Ishikawa (cell line): ENCODE data around the gene CRYBB2.

Experiments
- CEBPB ChIP-seq: IDR thresholded peaks from 2 replicates; pipeline ENCODE4 v1.6.1; 2012
- CREB1 ChIP-seq: IDR thresholded peaks from 2 replicates; pipeline ENCODE4 v1.6.1; 2012; ENCODE audit warnings: low read depth
- EGR1 ChIP-seq: IDR thresholded peaks from 2 replicates; pipeline ENCODE4 v1.6.1; 2012
- EP300 ChIP-seq: IDR thresholded peaks from 2 replicates; pipeline ENCODE4 v1.6.1; 2012; ENCODE audit warnings: borderline replicate concordance
- FOXM1 ChIP-seq: IDR thresholded peaks from 2 replicates; pipeline ENCODE4 v1.6.1; 2012; ENCODE audit warnings: low read depth, borderline replicate concordance
- NFIC ChIP-seq: IDR thresholded peaks from 2 replicates; pipeline ENCODE4 v1.6.1; 2012
- RAD21 ChIP-seq: IDR thresholded peaks from 2 replicates; pipeline ENCODE4 v1.6.1; 2012; ENCODE audit warnings: low read depth
- TAF1 ChIP-seq: IDR thresholded peaks from 2 replicates; pipeline ENCODE4 v1.6.1; 2012; ENCODE audit warnings: low read depth, mild to moderate bottlenecking
- TCF12 ChIP-seq: IDR thresholded peaks from 2 replicates; pipeline ENCODE4 v1.6.1; 2012; ENCODE audit warnings: low read depth
- TEAD4 ChIP-seq: IDR thresholded peaks from 2 replicates; pipeline ENCODE4 v1.6.1; 2012
- USF1 ChIP-seq: IDR thresholded peaks from 2 replicates; pipeline ENCODE4 v1.6.1; 2012
- YY1 ChIP-seq: IDR thresholded peaks from 2 replicates; pipeline ENCODE4 v1.6.1; 2012; ENCODE audit warnings: low read depth
- ZBTB7A ChIP-seq: IDR thresholded peaks from 2 replicates; pipeline ENCODE4 v1.6.1; 2012; ENCODE audit warnings: low read depth
- TF ChIP-seq, protein P1 (sequence below): IDR thresholded peaks from 2 replicates; pipeline ENCODE4 v1.6.1; 2012; ENCODE audit warnings: low read depth, mild to moderate bottlenecking
- TF ChIP-seq, protein P2 (sequence below): IDR thresholded peaks from 2 replicates; pipeline ENCODE4 v1.6.1; 2012

CRYBB2 gene

GRCh38 chr22:25207553-25208157 lies 11.8 kb upstream of the CRYBB2 start:
- no peak for TF ChIP-seq CEBPB
- no peak for TF ChIP-seq NFIC
- TF ChIP-seq TEAD4, result no peak
- TF ChIP-seq, protein P1, sequence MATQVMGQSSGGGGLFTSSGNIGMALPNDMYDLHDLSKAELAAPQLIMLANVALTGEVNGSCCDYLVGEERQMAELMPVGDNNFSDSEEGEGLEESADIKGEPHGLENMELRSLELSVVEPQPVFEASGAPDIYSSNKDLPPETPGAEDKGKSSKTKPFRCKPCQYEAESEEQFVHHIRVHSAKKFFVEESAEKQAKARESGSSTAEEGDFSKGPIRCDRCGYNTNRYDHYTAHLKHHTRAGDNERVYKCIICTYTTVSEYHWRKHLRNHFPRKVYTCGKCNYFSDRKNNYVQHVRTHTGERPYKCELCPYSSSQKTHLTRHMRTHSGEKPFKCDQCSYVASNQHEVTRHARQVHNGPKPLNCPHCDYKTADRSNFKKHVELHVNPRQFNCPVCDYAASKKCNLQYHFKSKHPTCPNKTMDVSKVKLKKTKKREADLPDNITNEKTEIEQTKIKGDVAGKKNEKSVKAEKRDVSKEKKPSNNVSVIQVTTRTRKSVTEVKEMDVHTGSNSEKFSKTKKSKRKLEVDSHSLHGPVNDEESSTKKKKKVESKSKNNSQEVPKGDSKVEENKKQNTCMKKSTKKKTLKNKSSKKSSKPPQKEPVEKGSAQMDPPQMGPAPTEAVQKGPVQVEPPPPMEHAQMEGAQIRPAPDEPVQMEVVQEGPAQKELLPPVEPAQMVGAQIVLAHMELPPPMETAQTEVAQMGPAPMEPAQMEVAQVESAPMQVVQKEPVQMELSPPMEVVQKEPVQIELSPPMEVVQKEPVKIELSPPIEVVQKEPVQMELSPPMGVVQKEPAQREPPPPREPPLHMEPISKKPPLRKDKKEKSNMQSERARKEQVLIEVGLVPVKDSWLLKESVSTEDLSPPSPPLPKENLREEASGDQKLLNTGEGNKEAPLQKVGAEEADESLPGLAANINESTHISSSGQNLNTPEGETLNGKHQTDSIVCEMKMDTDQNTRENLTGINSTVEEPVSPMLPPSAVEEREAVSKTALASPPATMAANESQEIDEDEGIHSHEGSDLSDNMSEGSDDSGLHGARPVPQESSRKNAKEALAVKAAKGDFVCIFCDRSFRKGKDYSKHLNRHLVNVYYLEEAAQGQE, result no peak
- TF ChIP-seq CREB1, result no peak
- TF ChIP-seq, protein P2, sequence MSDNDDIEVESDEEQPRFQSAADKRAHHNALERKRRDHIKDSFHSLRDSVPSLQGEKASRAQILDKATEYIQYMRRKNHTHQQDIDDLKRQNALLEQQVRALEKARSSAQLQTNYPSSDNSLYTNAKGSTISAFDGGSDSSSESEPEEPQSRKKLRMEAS, result no peak
- no peak for TF ChIP-seq YY1
- no peak for TF ChIP-seq FOXM1
- no peak for TF ChIP-seq RAD21
- TF ChIP-seq ZBTB7A, result no peak
- TF ChIP-seq TCF12, result no peak
- no peak for TF ChIP-seq EP300
- TF ChIP-seq USF1, result no peak
- TF ChIP-seq EGR1, result no peak
- no peak for TF ChIP-seq TAF1

DNA sequence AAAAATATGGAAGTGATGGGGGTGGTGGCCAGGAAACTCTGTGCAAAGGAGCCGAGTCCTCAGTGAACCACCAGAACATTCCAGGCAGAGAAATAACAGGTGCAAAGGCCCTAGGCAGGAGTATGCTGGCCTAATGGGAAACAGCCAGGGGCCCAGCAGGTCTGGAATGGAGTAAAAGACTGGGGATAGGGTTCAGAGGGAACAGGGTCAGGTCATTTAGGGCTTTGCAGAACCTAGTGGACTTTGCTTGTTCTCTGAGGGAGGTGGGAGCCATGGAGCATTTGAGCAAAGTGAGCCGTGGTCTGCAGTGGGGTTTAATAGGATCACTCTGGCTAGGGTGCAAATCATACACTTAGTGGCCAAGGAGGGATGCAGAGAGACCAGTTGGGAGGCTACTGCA lies 11.1 kb upstream of the CRYBB2 start:
- TF ChIP-seq CREB1 (no peak), USF1 (no peak), TEAD4 (no peak), EP300 (no peak), EGR1 (no peak), YY1 (no peak), RAD21 (no peak), NFIC (no peak), TCF12 (no peak), ZBTB7A (no peak), TAF1 (no peak), CEBPB (no peak), FOXM1 (no peak)
- TF ChIP-seq, protein P2, result no peak
- TF ChIP-seq, protein P1, result no peak

DNA sequence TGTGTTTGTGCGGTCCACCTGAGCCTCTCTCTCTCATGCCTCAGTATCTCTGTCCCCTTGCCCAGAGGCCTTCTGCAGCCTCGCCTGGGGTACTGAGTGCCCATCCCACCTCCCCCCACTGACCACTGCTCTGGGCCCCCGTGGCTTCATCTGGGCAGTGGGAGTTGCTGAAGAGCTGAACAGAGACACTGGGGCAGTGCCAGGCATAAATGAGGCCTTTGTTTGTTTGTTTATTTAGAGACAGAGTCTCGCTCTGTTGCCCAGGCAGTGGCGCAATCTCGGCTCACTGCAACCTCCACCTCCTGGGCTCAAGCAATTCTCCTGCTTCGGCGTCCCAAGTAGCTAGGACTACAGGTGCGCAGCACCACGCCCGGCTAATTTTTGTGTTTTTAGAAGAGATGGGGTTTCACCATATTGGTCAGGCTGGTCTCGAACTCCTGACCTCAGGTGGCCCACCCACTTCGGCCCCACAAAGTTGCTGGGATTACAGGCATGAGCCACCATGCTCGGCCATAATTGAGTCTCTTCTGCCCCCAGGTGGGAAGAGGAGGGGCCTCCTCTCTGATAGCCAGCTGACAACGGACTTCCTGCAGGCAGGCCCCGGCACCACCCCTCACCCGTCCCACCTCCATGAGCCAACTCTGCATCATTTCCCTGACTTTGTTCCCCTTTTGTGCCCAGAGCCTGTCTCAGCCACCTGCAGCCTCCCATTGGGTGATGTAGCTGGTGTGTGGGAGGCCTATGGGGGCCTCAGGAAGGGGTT lies 10.5 kb upstream of the CRYBB2 start:
- TF ChIP-seq FOXM1, result no peak
- no peak for TF ChIP-seq YY1
- no peak for TF ChIP-seq TEAD4
- no peak for TF ChIP-seq USF1
- TF ChIP-seq, protein P2, result no peak
- TF ChIP-seq EP300, result no peak
- TF ChIP-seq NFIC, result no peak
- no peak for TF ChIP-seq TCF12
- TF ChIP-seq, protein P1, result no peak
- TF ChIP-seq CREB1, result no peak
- TF ChIP-seq RAD21, result no peak
